NT2/D1 (cell line): Measurements from ENCODE around the gene CRX.

Experiments
- DNase-seq: peaks from one replicate; pipeline ENCODE4 v3.0.0-alpha.2; 2011; ENCODE audit warnings: low read depth, low spot score
- H3K27me3 ChIP-seq: 2 replicates; pipeline ENCODE4 v1.6.0; 2011; ENCODE audit warnings: mild to moderate bottlenecking; ENCODE audit not compliant: insufficient read length, insufficient read depth
- H3K36me3 ChIP-seq: 2 replicates; pipeline ENCODE4 v1.6.1; 2011; ENCODE audit warnings: mild to moderate bottlenecking, low read length, mixed read lengths; ENCODE audit not compliant: insufficient read depth, insufficient read length
- H3K4me1 ChIP-seq: 2 replicates; pipeline ENCODE4 v1.5.1; 2011; ENCODE audit not compliant: insufficient read depth, insufficient read length
- H3K4me3 ChIP-seq: 2 replicates; pipeline ENCODE4 v1.5.1; 2011; ENCODE audit warnings: low read depth; ENCODE audit not compliant: insufficient read length
- H3K9ac ChIP-seq: 2 replicates; pipeline ENCODE4 v1.6.0; 2011; ENCODE audit warnings: low read depth; ENCODE audit not compliant: insufficient read length
- H3K9me3 ChIP-seq: 2 replicates; pipeline ENCODE4 v1.5.1; 2011; ENCODE audit warnings: mild to moderate bottlenecking, low read length; ENCODE audit not compliant: insufficient read depth
- SUZ12 ChIP-seq: IDR thresholded peaks from 2 replicates; pipeline ENCODE4 v1.6.1; 2011; ENCODE audit not compliant: insufficient read length, insufficient read depth; ENCODE audit errors: extremely low read depth
- YY1 ChIP-seq: IDR thresholded peaks from 2 replicates; pipeline ENCODE4 v1.6.1; 2011; ENCODE audit not compliant: insufficient read length, insufficient read depth
- ZNF274 ChIP-seq: IDR thresholded peaks from 2 replicates; pipeline ENCODE4 v1.6.1; 2011; ENCODE audit warnings: mild to moderate bottlenecking, low read depth, low read length

The CRX gene

GRCh38 chr19:47826800-47827199 lies 5.1 kb downstream of the CRX start:
- H3K4me3 ChIP-seq: no peak overlapping the region
- TF ChIP-seq ZNF274: no peak
- TF ChIP-seq SUZ12: no peak
- TF ChIP-seq YY1: no peak
- H3K4me1 ChIP-seq: peaks cover 3% of the 10 kb centered on the region

GRCh38 chr19:47832723-47833122 lies 11.0 kb downstream of the CRX start:
- H3K4me1 ChIP-seq: no peaks in the 10 kb centered on the region
- no peaks in the 10 kb centered on the region for H3K36me3 ChIP-seq

More at GRCh38 chr19:47826800-47827199, 5.1 kb downstream of the CRX start:
- DNase-seq: no peak
- Histone ChIP-seq H3K9ac (no peak overlapping the region), H3K36me3 (no peaks in the 10 kb centered on the region), H3K9me3 (no peaks in the 10 kb centered on the region), H3K27me3 (no peaks in the 10 kb centered on the region)

GRCh38 chr19:47836038-47836437 lies 14.3 kb downstream of the CRX start:
- no peak for TF ChIP-seq SUZ12
- TF ChIP-seq ZNF274: no peak
- no peak for TF ChIP-seq YY1
- no peak overlapping the region for H3K4me3 ChIP-seq
- no peak overlapping the region for H3K9ac ChIP-seq
- no peaks in the 10 kb centered on the region for H3K27me3 ChIP-seq
- no peak for DNase-seq
- H3K9me3 ChIP-seq: no peaks in the 10 kb centered on the region
- no peaks in the 10 kb centered on the region for H3K36me3 ChIP-seq
- H3K4me1 ChIP-seq: peaks cover 4% of the 10 kb centered on the region

More at GRCh38 chr19:47832723-47833122, 11.0 kb downstream of the CRX start:
- DNase-seq: no peak
- H3K27me3 ChIP-seq: no peaks in the 10 kb centered on the region
- TF ChIP-seq SUZ12: no peak
- TF ChIP-seq ZNF274: no peak
- no peak for TF ChIP-seq YY1
- no peaks in the 10 kb centered on the region for H3K9me3 ChIP-seq
- H3K9ac ChIP-seq: no peak overlapping the region
- H3K4me3 ChIP-seq: no peak overlapping the region

DNA sequence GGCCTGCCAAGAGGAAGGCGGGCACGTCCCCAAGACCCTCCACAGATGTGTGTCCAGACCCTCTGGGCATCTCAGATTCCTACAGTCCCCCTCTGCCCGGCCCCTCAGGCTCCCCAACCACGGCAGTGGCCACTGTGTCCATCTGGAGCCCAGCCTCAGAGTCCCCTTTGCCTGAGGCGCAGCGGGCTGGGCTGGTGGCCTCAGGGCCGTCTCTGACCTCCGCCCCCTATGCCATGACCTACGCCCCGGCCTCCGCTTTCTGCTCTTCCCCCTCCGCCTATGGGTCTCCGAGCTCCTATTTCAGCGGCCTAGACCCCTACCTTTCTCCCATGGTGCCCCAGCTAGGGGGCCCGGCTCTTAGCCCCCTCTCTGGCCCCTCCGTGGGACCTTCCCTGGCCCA lies 17.7 kb downstream of the CRX start:
- peaks cover 4% of the 10 kb centered on the region for H3K4me1 ChIP-seq
- no peak for TF ChIP-seq ZNF274
- TF ChIP-seq SUZ12: no peak
- no peaks in the 10 kb centered on the region for H3K27me3 ChIP-seq
- H3K9me3 ChIP-seq: no peaks in the 10 kb centered on the region
- no peak overlapping the region for H3K4me3 ChIP-seq
- DNase-seq: no peak
- H3K9ac ChIP-seq: no peak overlapping the region
- no peaks in the 10 kb centered on the region for H3K36me3 ChIP-seq

DNA sequence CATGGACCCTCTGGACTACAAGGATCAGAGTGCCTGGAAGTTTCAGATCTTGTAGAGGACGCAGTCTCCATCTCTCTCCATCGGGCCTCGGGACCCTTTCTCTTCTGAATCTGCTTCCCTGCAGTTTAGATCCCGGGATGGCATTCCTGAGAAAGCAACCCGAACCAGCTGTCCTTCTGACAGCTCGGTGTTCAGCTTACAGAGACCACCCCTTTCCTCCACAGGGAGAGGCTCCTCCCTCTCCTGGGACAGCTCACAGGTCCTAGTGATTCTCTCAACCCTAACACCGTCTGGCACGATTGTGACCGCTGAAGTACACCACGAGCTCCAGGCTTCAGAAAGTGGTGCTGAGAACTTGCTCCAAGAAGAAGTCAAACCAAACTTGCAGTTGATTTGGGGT lies 18.2 kb downstream of the CRX start:
- DNase-seq: no peak
- Histone ChIP-seq H3K27me3 (no peaks in the 10 kb centered on the region), H3K36me3 (no peaks in the 10 kb centered on the region), H3K4me1 (peaks cover 4% of the 10 kb centered on the region), H3K9me3 (no peaks in the 10 kb centered on the region), H3K4me3 (no peak overlapping the region), H3K9ac (no peak overlapping the region)
- TF ChIP-seq SUZ12 (no peak), YY1 (no peak), ZNF274 (no peak)

GRCh38 chr19:47842941-47843340 lies 21.2 kb downstream of the CRX start:
- Histone ChIP-seq H3K27me3 (no peaks in the 10 kb centered on the region), H3K9ac (no peak overlapping the region), H3K36me3 (no peaks in the 10 kb centered on the region), H3K4me3 (no peak overlapping the region), H3K9me3 (no peaks in the 10 kb centered on the region), H3K4me1 (peaks cover 4% of the 10 kb centered on the region)
- TF ChIP-seq SUZ12 (no peak), ZNF274 (no peak), YY1 (no peak)
- no peak for DNase-seq

DNA sequence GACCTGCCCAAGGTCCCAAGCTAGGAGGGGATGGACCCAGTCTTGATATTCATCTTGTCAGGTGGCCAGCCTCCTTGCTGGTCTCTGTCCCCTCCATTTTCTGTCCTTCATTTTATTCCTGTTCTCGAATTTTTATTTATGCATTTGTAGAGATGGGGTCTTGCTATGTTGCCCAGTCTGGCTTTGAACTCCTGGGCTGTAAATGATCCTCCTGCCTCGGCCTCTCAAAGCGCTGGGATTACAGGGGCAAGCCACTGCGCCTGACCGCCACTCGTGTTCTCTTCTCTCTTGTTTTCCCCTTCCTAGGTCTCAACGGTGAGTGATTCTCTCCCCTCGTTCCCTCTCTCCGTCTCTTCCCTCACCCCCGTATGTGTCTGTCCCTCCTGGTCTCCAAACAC lies 26.7 kb downstream of the CRX start:
- H3K36me3 ChIP-seq: no peaks in the 10 kb centered on the region
- H3K9me3 ChIP-seq: no peaks in the 10 kb centered on the region
- peak overlapping the region; percentile 26 for H3K4me3 ChIP-seq
- DNase-seq: no peak
- H3K27me3 ChIP-seq: no peaks in the 10 kb centered on the region
- H3K4me1 ChIP-seq: peaks cover 4% of the 10 kb centered on the region
- TF ChIP-seq SUZ12 (no peak), YY1 (no peak), ZNF274 (no peak)
- H3K9ac ChIP-seq: peak overlapping the region; percentile 51

GRCh38 chr19:47848823-47849473 lies 27.2 kb downstream of the CRX start:
- Histone ChIP-seq H3K9me3 (no peaks in the 10 kb centered on the region), H3K36me3 (no peaks in the 10 kb centered on the region), H3K9ac (peak overlapping the region; percentile 51), H3K4me1 (peaks cover 4% of the 10 kb centered on the region), H3K27me3 (no peaks in the 10 kb centered on the region), H3K4me3 (peak overlapping the region; percentile 26)
- peak; percentile 57 for DNase-seq
- no peak for TF ChIP-seq ZNF274
- TF ChIP-seq SUZ12: no peak
- no peak for TF ChIP-seq YY1
